GM23338 (cell line): Measurements from ENCODE around the gene SMTNL2. TPM values are rescaled to one million over a fixed set of nuclear protein-coding genes. Genes with fewer than 3 reads are reported as not detected.

Experiments used
- ATAC-seq: fragments of 200-7000 bp; cut with Tn5 transposase; 3 replicates; pipeline ENCODE4 v1.9.1; 2020
- DNase-seq: peaks from one replicate; pipeline ENCODE4 v3.0.0-alpha.2; 2015; ENCODE audit warnings: low spot score
- H2AFZ ChIP-seq: fragments of 200-600 bp; sonication (generic); 2 replicates; pipeline ENCODE4 v1.8.0; 2016; ENCODE audit warnings: antibody characterized with exemption, mild to moderate bottlenecking, moderate library complexity
- H3F3A ChIP-seq: fragments of 200-600 bp; sonication (generic); replicated peaks from 2 replicates; pipeline ENCODE4 v1.8.0; 2017; ENCODE audit warnings: antibody characterized with exemption, mixed run types, low read depth
- H3K27ac ChIP-seq: fragments of 200-600 bp; sonication (generic); 2 replicates; pipeline ENCODE4 v1.6.1; 2016; ENCODE audit warnings: low read depth
- H3K27me3 ChIP-seq: fragments of 200-600 bp; sonication (generic); 2 replicates; pipeline ENCODE4 v1.8.0; 2016; ENCODE audit warnings: mild to moderate bottlenecking, mixed run types, moderate library complexity; ENCODE audit not compliant: insufficient read depth
- H3K36me3 ChIP-seq: fragments of 200-600 bp; sonication (generic); 2 replicates; pipeline ENCODE4 v1.8.0; 2016; ENCODE audit warnings: mild to moderate bottlenecking; ENCODE audit not compliant: insufficient read depth
- H3K4me1 ChIP-seq: fragments of 200-600 bp; sonication (generic); 2 replicates; pipeline ENCODE4 v1.8.0; 2016; ENCODE audit warnings: mild to moderate bottlenecking, moderate library complexity; ENCODE audit not compliant: insufficient read depth
- H3K4me2 ChIP-seq: fragments of 200-600 bp; sonication (generic); 2 replicates; pipeline ENCODE4 v1.7.1; 2017; ENCODE audit warnings: mixed run types
- H3K4me3 ChIP-seq: fragments of 200-600 bp; sonication (generic); 2 replicates; pipeline ENCODE4 v1.6.1; 2016; ENCODE audit warnings: mixed run types
- H3K79me2 ChIP-seq: fragments of 200-600 bp; sonication (generic); replicated peaks from 2 replicates; pipeline ENCODE4 v1.8.0; 2017; ENCODE audit warnings: mild to moderate bottlenecking; ENCODE audit not compliant: insufficient read depth
- H3K9me2 ChIP-seq: fragments of 200-600 bp; sonication (generic); 2 replicates; pipeline ENCODE4 v1.8.0; 2017; ENCODE audit not compliant: insufficient read depth
- H4K20me1 ChIP-seq: fragments of 200-600 bp; sonication (generic); replicated peaks from 2 replicates; pipeline ENCODE4 v1.8.0; 2017; ENCODE audit warnings: mild to moderate bottlenecking; ENCODE audit not compliant: insufficient read depth
- H3K27ac Mint-ChIP-seq: 2 replicates; pipeline ENCODE4 v1.8.0; 2020; ENCODE audit warnings: inconsistent platforms, mild to moderate bottlenecking, moderate library complexity, mixed read lengths
- H3K27me3 Mint-ChIP-seq: 3 replicates; pipeline ENCODE4 v1.8.0; 2022; ENCODE audit warnings: low read depth, mild to moderate bottlenecking, moderate library complexity, mixed read lengths, inconsistent platforms; ENCODE audit not compliant: insufficient read depth, poor library complexity
- H3K36me3 Mint-ChIP-seq: 3 replicates; pipeline ENCODE4 v1.8.0; 2021; ENCODE audit warnings: low read depth, mild to moderate bottlenecking, inconsistent platforms, moderate library complexity, mixed read lengths
- H3K4me1 Mint-ChIP-seq: 3 replicates; pipeline ENCODE4 v1.8.0; 2020; ENCODE audit warnings: mild to moderate bottlenecking, inconsistent platforms, mixed read lengths
- H3K4me3 Mint-ChIP-seq: 3 replicates; pipeline ENCODE4 v1.8.0; 2021; ENCODE audit warnings: moderate library complexity, mild to moderate bottlenecking, inconsistent platforms, mixed read lengths
- H3K9me3 Mint-ChIP-seq: 3 replicates; pipeline ENCODE4 v1.8.0; 2020; ENCODE audit warnings: moderate library complexity, mild to moderate bottlenecking, inconsistent platforms, mixed read lengths
- EZH2phosphoT487 ChIP-seq: fragments of 200-600 bp; sonication (generic); IDR thresholded peaks from one replicate; pipeline ENCODE4 v1.8.1; 2018; ENCODE audit warnings: antibody characterized with exemption; ENCODE audit not compliant: unreplicated experiment
- JUNB ChIP-seq: IDR thresholded peaks from one replicate; pipeline ENCODE4 v1.6.1; 2016; ENCODE audit warnings: antibody characterized with exemption; ENCODE audit not compliant: unreplicated experiment
- NANOG ChIP-seq: IDR thresholded peaks from 2 replicates; pipeline ENCODE4 v1.6.1; 2016; ENCODE audit warnings: antibody characterized with exemption, borderline replicate concordance
- POLR2AphosphoS5 ChIP-seq: IDR thresholded peaks from 2 replicates; pipeline ENCODE4 v1.6.1; 2016; ENCODE audit warnings: antibody characterized with exemption, low read depth
- REST ChIP-seq: IDR thresholded peaks from one replicate; pipeline ENCODE4 v1.6.1; 2018; ENCODE audit warnings: antibody characterized with exemption; ENCODE audit not compliant: unreplicated experiment
- ZNF114 ChIP-seq: fragments of 250-450 bp; sonication (Bioruptor Pico); IDR thresholded peaks from 2 replicates; pipeline ENCODE4 v1.5.0; 2020; ENCODE audit warnings: mild to moderate bottlenecking, moderate library complexity
- ZNF331 ChIP-seq: fragments of 250-450 bp; sonication (Bioruptor Pico); IDR thresholded peaks from 2 replicates; pipeline ENCODE4 v1.5.0; 2020; ENCODE audit warnings: low read depth, mild to moderate bottlenecking, moderate library complexity
- polyA plus RNA-seq: library from polyadenylated mRNA; unstranded; fragments of >200 nt; fragmentation: Nextera tagmentation; extraction: Ambion mirVana; gene quantifications from 2 replicates; pipeline ENCODE4 v1.2.1, GENCODE V29; 2016
- total RNA-seq: library from RNA; depleted of rRNA; stranded (reverse); fragments of >200 nt; shearing (Covaris generic); gene quantifications from 2 replicates; pipeline ENCODE4 v1.2.3, GENCODE V29; 2014
- TF ChIP-seq, protein P1 (sequence below), 2 experiments: fragments of 200-600 bp in 1 of 2; sonication (generic) in 1 of 2; conservative IDR thresholded peaks; 2 replicates each; pipeline versions ENCODE4 v1.5.1 to v1.6.1; 2016 to 2017; ENCODE audit warnings: antibody characterized with exemption in 2 of 2, low read depth in 2 of 2, mild to moderate bottlenecking in 2 of 2, moderate library complexity in 1 of 2

Gene SMTNL2
- total and polyA plus RNA-seq, 2 experiments from 2014 or later: 1.3 to 4.3 TPM

GRCh38 chr17:4548721-4549531, 35.4 kb upstream of the SMTNL2 start (continued):
- no peak for TF ChIP-seq REST
- no peak for TF ChIP-seq EZH2phosphoT487
- no peak for TF ChIP-seq ZNF114 (CRISPR knock-in tag)
- TF ChIP-seq, protein P1, sequence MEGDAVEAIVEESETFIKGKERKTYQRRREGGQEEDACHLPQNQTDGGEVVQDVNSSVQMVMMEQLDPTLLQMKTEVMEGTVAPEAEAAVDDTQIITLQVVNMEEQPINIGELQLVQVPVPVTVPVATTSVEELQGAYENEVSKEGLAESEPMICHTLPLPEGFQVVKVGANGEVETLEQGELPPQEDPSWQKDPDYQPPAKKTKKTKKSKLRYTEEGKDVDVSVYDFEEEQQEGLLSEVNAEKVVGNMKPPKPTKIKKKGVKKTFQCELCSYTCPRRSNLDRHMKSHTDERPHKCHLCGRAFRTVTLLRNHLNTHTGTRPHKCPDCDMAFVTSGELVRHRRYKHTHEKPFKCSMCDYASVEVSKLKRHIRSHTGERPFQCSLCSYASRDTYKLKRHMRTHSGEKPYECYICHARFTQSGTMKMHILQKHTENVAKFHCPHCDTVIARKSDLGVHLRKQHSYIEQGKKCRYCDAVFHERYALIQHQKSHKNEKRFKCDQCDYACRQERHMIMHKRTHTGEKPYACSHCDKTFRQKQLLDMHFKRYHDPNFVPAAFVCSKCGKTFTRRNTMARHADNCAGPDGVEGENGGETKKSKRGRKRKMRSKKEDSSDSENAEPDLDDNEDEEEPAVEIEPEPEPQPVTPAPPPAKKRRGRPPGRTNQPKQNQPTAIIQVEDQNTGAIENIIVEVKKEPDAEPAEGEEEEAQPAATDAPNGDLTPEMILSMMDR (conservative IDR thresholded peaks at IDR 0.05; ENCODE audit: low read depth in 2 of 2): no peak
- TF ChIP-seq JUNB: no peak

- Mint-ChIP-seq H3K27ac (no peak overlapping the region), H3K27me3 (peaks cover 13% of the 10 kb centered on the region), H3K4me3 (no peak overlapping the region; the same call in 2 of the 3 replicates), H3K4me1 (peaks cover 15% of the 10 kb centered on the region; the same call in 1 of the 3 replicates), H3K9me3 (no peaks in the 10 kb centered on the region), H3K36me3 (peaks cover 96% of the 10 kb centered on the region)
- Histone ChIP-seq H3K9me2 (no peaks in the 10 kb centered on the region), H3F3A (peaks cover 6% of the 10 kb centered on the region; the same call in 1 of the 2 replicates), H2AFZ (no peak overlapping the region), H3K4me3 (no peak overlapping the region), H3K27me3 (no peaks in the 10 kb centered on the region), H3K27ac (no peak overlapping the region), H3K36me3 (peaks cover 28% of the 10 kb centered on the region), H3K4me2 (no peak overlapping the region), H3K4me1 (peaks cover 10% of the 10 kb centered on the region; the same call in 1 of the 2 replicates), H3K79me2 (peaks cover 24% of the 10 kb centered on the region), H4K20me1 (peaks cover 27% of the 10 kb centered on the region)
- ATAC-seq (no peak), DNase-seq (no peak)
- TF ChIP-seq ZNF331 (CRISPR knock-in tag) (no peak), ZNF114 (CRISPR knock-in tag) (no peak), POLR2AphosphoS5 (no peak), NANOG (no peak)
Measured at GRCh38 chr17:4549781-4550533, 34.4 kb upstream of the SMTNL2 start.
